HG03280 (cell line): ENCODE data around the gene ACSL3.
"Not testable (repeated sequence)": the region's sequence is repeated elsewhere in the genome, so short reads cannot be mapped to it uniquely, and the experiment has no call there.

Experiments used
- ATAC-seq: cut with Tn5 transposase; IDR thresholded peaks from one replicate; pipeline ENCODE4 v1.9.1; 2021; ENCODE audit warnings: mild to moderate bottlenecking, moderate library complexity; ENCODE audit not compliant: unreplicated experiment

The ACSL3 gene

DNA sequence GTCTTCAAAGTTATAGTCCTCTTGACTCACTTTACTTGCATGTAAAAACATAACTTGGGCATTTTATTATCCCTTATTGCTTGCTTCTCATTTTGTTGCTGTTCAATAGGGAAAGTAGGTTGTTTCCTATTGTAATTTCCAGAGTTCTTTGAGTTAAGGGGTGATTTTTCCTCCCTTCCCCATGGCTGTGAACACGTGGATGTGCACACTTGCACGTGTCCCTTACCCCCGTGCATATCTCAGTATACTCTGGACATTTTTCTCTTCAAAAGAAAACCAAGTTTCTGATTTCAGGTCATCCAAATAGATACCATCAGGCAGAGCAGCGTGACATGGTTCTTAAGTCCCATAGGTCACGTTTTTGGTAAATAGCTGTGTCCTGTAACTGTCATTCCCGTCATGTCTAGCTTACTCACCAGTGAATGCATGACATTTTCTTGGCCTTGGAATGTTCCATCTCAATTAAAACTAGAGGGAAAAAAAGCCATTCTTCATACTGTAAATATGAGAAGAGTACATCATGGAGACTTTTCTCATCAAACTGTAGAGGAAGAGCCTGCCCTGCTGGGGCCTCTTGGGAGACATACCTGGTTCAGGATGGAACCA lies 107.8 kb downstream of the ACSL3 start:
- no peak for ATAC-seq

DNA sequence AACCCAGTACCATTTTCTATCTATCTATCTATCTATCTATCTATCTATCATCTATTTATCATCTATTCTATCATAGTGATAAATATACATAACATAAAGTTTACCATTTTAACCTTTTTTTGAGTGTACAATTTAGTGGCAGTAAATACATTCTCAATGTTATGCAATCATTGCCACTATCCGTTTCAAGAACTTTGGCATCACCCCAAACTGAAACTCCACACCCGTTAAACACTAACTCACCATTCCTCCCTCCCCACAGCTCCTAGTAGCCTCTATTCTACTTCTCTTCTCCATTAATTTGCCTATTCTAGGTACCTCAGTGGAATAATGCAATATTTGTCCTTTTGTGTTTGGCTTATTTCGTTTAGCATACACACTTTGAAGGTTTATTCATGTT lies 108.7 kb downstream of the ACSL3 start:
- no peak for ATAC-seq

- ATAC-seq, result no peak
Measured at GRCh38 chr2:222972420-222972819, 111.6 kb downstream of the ACSL3 start.

DNA sequence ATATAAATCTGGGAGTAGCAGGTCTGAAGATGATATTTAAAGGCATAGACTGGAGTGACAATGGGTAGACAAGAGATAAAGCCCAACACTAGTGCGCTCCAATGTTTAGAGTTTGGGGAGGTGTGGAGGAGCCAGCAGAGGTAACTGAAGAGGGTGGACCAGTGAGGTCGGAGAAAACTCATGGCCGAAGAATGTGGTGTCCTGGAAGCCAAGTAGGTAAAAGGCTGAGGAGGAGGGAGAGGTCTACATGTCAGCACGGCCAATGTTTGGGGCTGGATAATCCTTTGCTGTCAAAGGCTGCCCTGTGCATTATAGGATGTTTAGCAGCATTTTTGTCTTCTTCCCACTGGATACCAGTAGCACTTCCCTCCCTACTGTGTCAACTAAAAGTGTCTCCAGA lies 112.4 kb downstream of the ACSL3 start:
- ATAC-seq, result no peak

GRCh38 chr2:222973733-222974132 lies 112.9 kb downstream of the ACSL3 start:
- no peak for ATAC-seq

DNA sequence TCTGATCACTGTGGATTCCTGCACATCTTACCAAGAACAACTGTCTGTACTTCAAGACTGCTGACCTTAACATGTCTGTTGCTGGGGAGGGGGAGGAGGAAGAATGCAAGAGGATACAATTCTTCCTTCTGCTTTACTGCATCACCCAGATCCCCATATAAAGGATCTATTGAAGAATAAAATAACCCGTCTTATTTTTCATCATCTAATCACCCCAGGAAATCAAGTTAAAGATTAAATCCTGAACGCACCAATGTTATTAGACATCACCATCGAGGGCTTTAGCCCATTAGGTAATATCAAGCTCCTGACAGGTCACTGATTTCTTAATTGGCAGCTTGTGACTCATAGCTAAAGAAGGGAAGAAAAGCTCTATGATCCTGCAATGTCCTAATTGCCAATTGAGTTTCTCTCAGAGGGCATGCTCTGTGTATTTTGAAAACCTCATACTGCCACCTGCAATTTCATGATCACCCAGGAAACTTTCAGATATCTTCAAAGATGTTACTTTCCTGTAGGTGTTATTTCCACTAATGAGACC lies 115.8 kb downstream of the ACSL3 start:
- ATAC-seq, result no peak

DNA sequence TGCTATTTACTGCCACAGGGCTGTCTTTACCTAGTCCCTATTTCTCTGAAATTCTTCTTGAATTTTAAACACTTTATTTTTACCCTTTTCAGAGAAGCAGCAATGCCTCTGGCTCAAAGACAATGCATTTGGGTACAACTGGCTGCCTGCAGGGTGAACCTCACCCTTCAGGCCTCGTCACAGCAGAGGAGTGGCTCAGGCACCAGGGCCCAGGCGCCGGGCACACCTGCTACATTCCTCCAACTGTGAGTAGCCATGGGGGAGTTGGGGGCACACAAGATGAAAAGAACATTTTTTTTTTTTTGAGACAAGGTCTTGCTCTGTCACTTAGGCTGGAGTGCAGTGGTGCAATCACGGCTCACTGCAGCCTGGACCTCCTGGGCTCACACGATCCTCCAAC lies 116.3 kb downstream of the ACSL3 start:
- ATAC-seq, result no peak

DNA sequence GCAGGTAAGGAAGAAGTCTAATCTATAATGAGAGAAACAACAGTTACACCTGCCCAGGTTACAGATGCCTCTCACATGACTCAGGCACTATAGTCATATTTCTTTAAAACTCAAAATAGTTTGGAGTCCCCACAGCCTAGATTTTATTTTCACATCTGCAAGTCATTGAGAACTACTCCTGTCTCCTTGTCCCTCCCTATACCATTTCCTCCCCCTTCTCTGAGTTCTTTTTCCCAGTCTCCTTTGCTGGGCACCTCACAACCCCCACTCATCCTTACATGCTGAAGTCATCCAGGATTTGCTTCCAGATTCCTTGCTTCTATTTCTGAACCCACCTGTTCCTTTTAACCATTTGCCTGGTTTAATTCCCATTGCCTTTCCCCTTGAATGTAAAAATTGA lies 118.0 kb downstream of the ACSL3 start:
- ATAC-seq, result no peak

DNA sequence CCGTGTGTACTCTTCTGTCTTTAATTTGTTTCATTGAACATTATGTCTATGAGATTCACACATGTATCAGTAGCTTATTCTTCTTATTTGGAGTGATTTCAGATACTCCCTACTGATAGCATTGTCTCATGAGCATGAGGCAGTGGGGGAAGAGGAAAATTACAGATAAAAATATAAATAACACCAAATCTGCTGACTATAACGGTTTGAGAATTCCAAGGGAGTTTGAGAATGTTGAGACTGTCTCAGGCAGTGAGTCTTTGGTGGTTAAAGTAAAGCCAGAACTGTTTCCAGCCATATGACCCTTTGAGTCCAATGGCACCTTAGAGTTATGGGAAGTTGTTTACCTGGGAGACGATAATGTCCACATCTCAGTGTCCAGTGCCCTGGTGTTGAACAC lies 118.6 kb downstream of the ACSL3 start:
- ATAC-seq, result no peak

DNA sequence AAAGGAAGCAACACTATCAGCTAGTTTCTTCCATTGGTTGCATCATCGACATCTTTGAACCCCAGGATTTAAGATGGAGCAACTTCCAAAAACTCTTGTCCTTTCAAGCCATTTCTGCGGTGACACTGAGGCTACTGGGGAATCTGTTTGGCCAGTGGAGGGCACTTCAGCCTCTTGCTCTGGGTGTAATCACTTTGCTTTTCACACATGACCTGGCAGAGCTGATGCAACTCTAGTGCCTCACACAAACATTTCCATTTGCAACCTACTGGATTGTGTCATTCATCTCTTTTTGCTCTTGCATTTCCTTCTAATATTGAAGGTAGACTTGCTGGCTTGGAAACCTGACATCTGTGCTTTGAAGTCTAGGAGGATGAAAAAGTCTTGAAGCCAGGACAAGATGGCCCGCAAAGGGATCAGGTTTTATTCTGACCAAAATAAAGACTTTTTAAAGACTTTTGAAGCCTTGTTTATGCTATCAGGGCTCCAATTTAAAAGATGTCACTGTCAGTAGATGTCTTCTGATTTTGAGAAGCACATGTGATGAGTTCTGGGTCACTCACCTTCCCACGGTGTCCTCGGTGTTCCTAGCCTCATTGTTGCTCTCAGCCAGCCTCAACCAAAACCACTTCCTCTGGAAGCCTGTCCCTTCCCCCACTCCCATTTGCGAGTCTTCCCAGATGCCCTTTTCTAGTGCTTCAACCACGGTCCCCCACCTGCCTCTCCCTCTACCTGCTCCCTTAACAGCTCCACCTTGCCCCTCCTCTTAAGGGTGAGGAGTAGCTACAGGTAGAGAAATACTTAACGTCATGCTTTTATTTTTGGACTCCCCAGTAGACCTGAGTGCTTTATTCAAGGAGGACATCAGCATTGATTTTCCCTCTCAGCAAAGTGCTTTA lies 121.4 kb downstream of the ACSL3 start:
- no peak for ATAC-seq

DNA sequence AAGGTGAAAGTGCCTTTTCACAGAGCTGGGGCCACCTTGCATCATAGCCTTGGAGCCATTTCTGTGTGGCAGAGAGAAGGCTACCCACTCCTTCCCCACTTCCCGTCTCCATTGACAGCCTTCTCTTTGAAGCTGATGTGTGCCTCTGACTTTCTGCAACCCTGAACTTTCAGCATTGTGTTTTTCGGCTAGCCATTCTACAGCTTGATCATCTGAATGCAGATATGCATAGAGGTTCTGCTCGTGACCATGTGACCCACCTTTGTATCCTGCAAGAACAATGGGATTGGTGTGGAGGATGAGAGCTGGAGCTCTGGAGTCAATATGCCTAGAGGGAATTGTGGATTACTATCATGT lies 122.1 kb downstream of the ACSL3 start:
- no peak for ATAC-seq

DNA sequence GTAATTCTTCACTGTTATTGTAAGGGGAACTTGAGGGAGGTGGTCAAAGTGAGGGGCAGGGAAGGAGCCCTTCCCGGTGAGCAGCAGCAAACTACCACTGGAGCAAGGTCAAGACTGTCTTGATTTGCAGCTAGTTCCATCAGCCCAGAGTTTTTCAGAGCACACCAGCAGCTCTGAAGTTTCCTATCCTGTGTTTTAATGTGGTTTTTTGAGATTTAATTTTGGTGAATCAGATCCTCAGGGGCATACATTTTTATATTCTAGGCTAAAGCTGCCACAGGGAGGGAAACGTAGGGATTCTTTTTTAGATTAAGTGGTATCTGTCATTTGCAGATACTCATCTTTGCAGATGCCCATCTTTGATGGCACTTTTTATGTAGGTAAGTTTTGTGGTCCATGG lies 124.1 kb downstream of the ACSL3 start:
- no peak for ATAC-seq

- no peak for ATAC-seq
Measured at GRCh38 chr2:222989431-222989830, 128.6 kb downstream of the ACSL3 start.

DNA sequence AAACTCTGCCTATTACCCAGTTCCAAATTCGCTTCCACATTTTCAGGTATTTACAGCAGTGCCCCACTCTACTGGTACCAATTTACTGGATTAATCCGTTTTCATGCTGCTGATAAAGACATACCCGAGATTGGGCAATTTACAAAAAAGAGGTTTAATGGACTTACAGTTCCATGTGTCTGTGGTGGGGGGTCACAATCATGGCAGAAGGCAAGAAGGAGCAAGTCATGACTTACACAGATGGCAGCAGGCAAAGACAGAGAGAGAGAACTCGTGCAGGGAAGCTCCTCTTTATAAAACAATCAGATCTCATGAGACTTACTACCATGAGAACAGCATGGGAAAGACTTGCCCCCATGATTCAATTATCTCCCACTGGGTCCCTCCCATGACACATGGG lies 129.4 kb downstream of the ACSL3 start:
- ATAC-seq, result not testable (repeated sequence)

DNA sequence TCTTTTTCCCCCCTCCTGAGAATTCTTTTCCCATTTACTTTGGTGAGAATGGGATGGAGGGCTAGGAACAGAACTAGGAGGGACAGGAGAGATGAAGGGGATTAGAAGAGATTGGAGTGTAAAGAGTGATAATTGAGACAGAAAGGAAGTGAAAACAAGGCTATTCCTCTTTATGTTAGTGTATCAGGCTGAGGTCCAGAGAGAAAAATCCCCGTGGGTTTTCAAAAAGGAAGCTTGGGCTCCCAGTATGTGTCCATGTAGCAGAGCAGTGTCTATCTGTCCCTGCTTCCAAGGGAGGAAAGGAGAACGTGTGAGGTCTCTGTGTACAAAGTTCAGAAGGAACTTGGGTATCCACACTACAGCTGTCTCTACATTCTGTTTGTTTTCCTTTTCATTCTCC lies 131.3 kb downstream of the ACSL3 start:
- ATAC-seq, result no peak
